IMR-90 (cell line): ENCODE data around the gene MOB2. TPM values are rescaled to one million over a fixed set of nuclear protein-coding genes. Genes with fewer than 3 reads are reported as not detected.

Experiments
- ATAC-seq: fragments of 200-7000 bp; cut with Tn5 transposase; 2 replicates; pipeline ENCODE4 v1.9.1; 2020; ENCODE audit warnings: low read depth, mild to moderate bottlenecking, moderate library complexity
- BruUV-seq: library from RNA; stranded (reverse); fragments of 400-500 nt; replicated peaks from 2 replicates; lab custom pipeline; 2021; lab: Mats Ljungman, UMichigan
- CTCF ChIA-PET: fragments of 300-600 bp; formaldehyde crosslinking; extraction: SDS; loops from one replicate; lab custom pipeline; 2021; ENCODE audit warnings: antibody characterized with exemption; lab: Yijun Ruan, JAX
- POLR2A ChIA-PET: fragments of 300-600 bp; sonication (Branson Sonifier 250); formaldehyde crosslinking; loops from one replicate; lab custom pipeline; 2022; ENCODE audit warnings: antibody characterized with exemption; ENCODE audit not compliant: unreplicated experiment; lab: Charles Lee
- DNase-seq: peaks from one replicate; pipeline ENCODE4 v3.0.0; 2013
- H2AFZ ChIP-seq: replicated peaks from 2 replicates; pipeline ENCODE3; 2013; ENCODE audit warnings: low read length, mild to moderate bottlenecking; ENCODE audit not compliant: poor library complexity
- H2AK5ac ChIP-seq: 2 replicates; pipeline ENCODE4 v1.6.1; 2013; ENCODE audit warnings: low read depth, low read length, inconsistent platforms
- H2AK9ac ChIP-seq: replicated peaks from 2 replicates; pipeline ENCODE3; 2013; ENCODE audit warnings: mild to moderate bottlenecking, low read depth, low read length, moderate library complexity; ENCODE audit not compliant: poor library complexity
- H2BK120ac ChIP-seq: 2 replicates; pipeline ENCODE4 v1.6.1; 2013; ENCODE audit warnings: low read depth, low read length, inconsistent platforms
- H2BK15ac ChIP-seq: 3 replicates; pipeline ENCODE4 v1.6.1; 2013; ENCODE audit warnings: low read depth, low read length, inconsistent platforms
- H2BK20ac ChIP-seq: 2 replicates; pipeline ENCODE4 v1.6.1; 2013; ENCODE audit warnings: low read depth, mild to moderate bottlenecking, inconsistent platforms, low read length, moderate library complexity
- H2BK5ac ChIP-seq: 2 replicates; pipeline ENCODE4 v1.6.1; 2013; ENCODE audit warnings: mild to moderate bottlenecking, low read depth, low read length, inconsistent platforms; ENCODE audit not compliant: poor library complexity, severe bottlenecking
- H3K14ac ChIP-seq: replicated peaks from 2 replicates; pipeline ENCODE4 v1.6.1; 2013; ENCODE audit warnings: low read depth, low read length, inconsistent platforms
- H3K18ac ChIP-seq: 2 replicates; pipeline ENCODE4 v1.6.1; 2013; ENCODE audit warnings: low read depth, low read length, control low read depth
- H3K23ac ChIP-seq: 2 replicates; pipeline ENCODE4 v1.6.1; 2013; ENCODE audit warnings: low read depth, low read length, inconsistent platforms
- H3K27ac ChIP-seq: 2 replicates; pipeline ENCODE4 v1.5.1; 2013; ENCODE audit warnings: mild to moderate bottlenecking, control low read depth, low read length; ENCODE audit not compliant: insufficient read depth
- H3K27me3 ChIP-seq: 2 replicates; pipeline ENCODE4 v1.6.1; 2013; ENCODE audit warnings: low read length; ENCODE audit not compliant: control insufficient read depth, insufficient read depth
- H3K36me3 ChIP-seq: 2 replicates; pipeline ENCODE4 v1.6.1; 2013; ENCODE audit warnings: low read length, mixed read lengths; ENCODE audit not compliant: control insufficient read depth, insufficient read depth
- H3K4ac ChIP-seq: 2 replicates; pipeline ENCODE4 v1.6.1; 2013; ENCODE audit warnings: low read depth, low read length, inconsistent platforms
- H3K4me1 ChIP-seq: 2 replicates; pipeline ENCODE4 v1.6.1; 2013; ENCODE audit warnings: low read length, mixed read lengths; ENCODE audit not compliant: control insufficient read depth, insufficient read depth
- H3K4me2 ChIP-seq: 2 replicates; pipeline ENCODE4 v1.6.1; 2013; ENCODE audit warnings: low read depth, mild to moderate bottlenecking, control low read depth, low read length, moderate library complexity
- H3K4me3 ChIP-seq: 2 replicates; pipeline ENCODE4 v1.5.1; 2013; ENCODE audit warnings: low read depth, mild to moderate bottlenecking, control low read depth, low read length, moderate library complexity; ENCODE audit not compliant: insufficient read depth
- H3K56ac ChIP-seq: 2 replicates; pipeline ENCODE4 v1.6.1; 2013; ENCODE audit warnings: low read length, inconsistent platforms; ENCODE audit not compliant: insufficient read depth; ENCODE audit errors: extremely low read depth
- H3K79me1 ChIP-seq, 2 experiments: 2 replicates each; pipeline ENCODE4 v1.6.1; 2013; ENCODE audit warnings: low read length in 2 of 2, inconsistent platforms in 1 of 2, low read depth in 1 of 2
- H3K9ac ChIP-seq: 2 replicates; pipeline ENCODE4 v1.6.1; 2013; ENCODE audit warnings: low read depth, low read length, control low read depth
- H3K9me1 ChIP-seq: 2 replicates; pipeline ENCODE4 v1.6.1; 2013; ENCODE audit warnings: low read length, inconsistent platforms; ENCODE audit not compliant: insufficient read depth
- H3K9me3 ChIP-seq: 2 replicates; pipeline ENCODE4 v1.6.1; 2013; ENCODE audit warnings: low read length; ENCODE audit not compliant: control insufficient read depth, insufficient read depth
- H4K20me1 ChIP-seq: 2 replicates; pipeline ENCODE4 v1.6.1; 2013; ENCODE audit warnings: low read length, inconsistent platforms; ENCODE audit not compliant: insufficient read depth
- H4K5ac ChIP-seq: 2 replicates; pipeline ENCODE4 v1.6.1; 2013; ENCODE audit warnings: mild to moderate bottlenecking, low read depth, low read length, control low read depth
- H4K8ac ChIP-seq, 2 experiments: 2 replicates each; pipeline ENCODE4 v1.6.1; 2013; ENCODE audit warnings: low read depth in 2 of 2, low read length in 2 of 2, control low read depth in 1 of 2, inconsistent platforms in 1 of 2
- H4K91ac ChIP-seq: 2 replicates; pipeline ENCODE4 v1.6.1; 2013; ENCODE audit warnings: low read depth, low read length, inconsistent platforms; ENCODE audit not compliant: insufficient read depth
- BHLHE40 ChIP-seq: fragments of 150-350 bp; IDR thresholded peaks from 2 replicates; pipeline ENCODE4 v1.6.1; 2016; ENCODE audit warnings: mild to moderate bottlenecking, low read depth, low read length
- CEBPB ChIP-seq: IDR thresholded peaks from 2 replicates; pipeline ENCODE4 v1.6.1; 2012; ENCODE audit warnings: low read depth, low read length, improper control_type of control experiment
- CHD1 ChIP-seq: IDR thresholded peaks from 2 replicates; pipeline ENCODE4 v1.6.1; 2012; ENCODE audit warnings: low read depth, low read length, improper control_type of control experiment
- CTCF ChIP-seq: conservative IDR thresholded peaks from 2 replicates; pipeline ENCODE4 v1.5.1; 2012; ENCODE audit warnings: mild to moderate bottlenecking, low read depth, low read length, improper control_type of control experiment
- FOS ChIP-seq: fragments of 150-350 bp; IDR thresholded peaks from 2 replicates; pipeline ENCODE4 v1.6.1; 2016; ENCODE audit warnings: low read depth, low read length
- MAFK ChIP-seq: IDR thresholded peaks from 2 replicates; pipeline ENCODE4 v1.6.1; 2012; ENCODE audit warnings: low read depth, low read length, improper control_type of control experiment
- MAZ ChIP-seq: IDR thresholded peaks from 2 replicates; pipeline ENCODE4 v1.6.1; 2012; ENCODE audit warnings: low read depth, mild to moderate bottlenecking, low read length, improper control_type of control experiment, moderate library complexity, borderline replicate concordance
- MXI1 ChIP-seq: IDR thresholded peaks from 2 replicates; pipeline ENCODE4 v1.6.1; 2012; ENCODE audit warnings: low read depth, mild to moderate bottlenecking, low read length, moderate library complexity, borderline replicate concordance
- NFE2L2 ChIP-seq: fragments of 150-350 bp; IDR thresholded peaks from 2 replicates; pipeline ENCODE4 v1.6.1; 2016; ENCODE audit warnings: low read depth, mild to moderate bottlenecking, low read length
- POLR2A ChIP-seq: IDR thresholded peaks from 2 replicates; pipeline ENCODE4 v1.6.1; 2012; ENCODE audit warnings: mild to moderate bottlenecking, low read depth, low read length
- RAD21 ChIP-seq: IDR thresholded peaks from 2 replicates; pipeline ENCODE4 v1.6.1; 2012; ENCODE audit warnings: low read length, improper control_type of control experiment
- RCOR1 ChIP-seq: IDR thresholded peaks from 2 replicates; pipeline ENCODE4 v1.6.1; 2012; ENCODE audit warnings: mild to moderate bottlenecking, low read length, improper control_type of control experiment; ENCODE audit not compliant: insufficient replicate concordance
- RFX5 ChIP-seq: IDR thresholded peaks from 2 replicates; pipeline ENCODE4 v1.8.0; 2012; ENCODE audit warnings: low read depth, mild to moderate bottlenecking, low read length, moderate library complexity
- SMC3 ChIP-seq: fragments of 150-350 bp; IDR thresholded peaks from 2 replicates; pipeline ENCODE4 v1.6.1; 2016; ENCODE audit warnings: low read depth, mild to moderate bottlenecking, antibody characterized with exemption, low read length, moderate library complexity
- USF2 ChIP-seq: fragments of 150-350 bp; IDR thresholded peaks from 2 replicates; pipeline ENCODE4 v1.6.1; 2017; ENCODE audit warnings: mild to moderate bottlenecking, antibody characterized with exemption, low read length, low read depth
- WGBS, 2 experiments: methylation state at CpG; one replicate each; pipeline versions ENCODE4 v1.1.5 to v1.1.7; 2013; ENCODE audit warnings: missing lambda C conversion rate in 2 of 2; ENCODE audit not compliant: insufficient read length in 1 of 2; ENCODE audit errors: extremely low coverage in 2 of 2; 5-methylcytosine and 5-hydroxymethylcytosine counted together
- dilution Hi-C: fragments of 300-500 bp; cut with HindIII; formaldehyde crosslinking; loops from one replicate; pipeline ENCODE4 v1.14.3; 2018; ENCODE audit warnings: low sequenced_read_pairs; ENCODE audit not compliant: unreplicated experiment
- in situ Hi-C: fragments of 300-500 bp; cut with MboI; formaldehyde crosslinking; loops from 3 replicates; pipeline ENCODE4 v1.14.3; 2019; ENCODE audit warnings: low sequenced_read_pairs, inconsistent platforms, mixed read lengths
- intact Hi-C: fragments of 100-400 bp; cut with micrococcal nuclease; formaldehyde crosslinking; loops from 2 replicates; pipeline ENCODE4 v1.10.0; 2022
- polyA plus RNA-seq, 3 experiments: library from polyadenylated mRNA; depleted of rRNA; stranded (reverse); fragments of >200 nt; gene quantifications; 2 replicates each; pipeline ENCODE4 v1.2.3, GENCODE V29; 2012; ENCODE audit warnings: low replicate concordance in 1 of 3
- total RNA-seq: library from RNA; depleted of rRNA; stranded (reverse); fragments of >200 nt; gene quantifications from 2 replicates; pipeline ENCODE4 v1.2.3, GENCODE V29; 2012
- TF ChIP-seq, protein P1 (sequence below): fragments of 150-350 bp; IDR thresholded peaks from 2 replicates; pipeline ENCODE4 v1.6.1; 2016; ENCODE audit warnings: low read depth, mild to moderate bottlenecking, low read length, moderate library complexity, borderline replicate concordance

MOB2 gene
- total and polyA plus RNA-seq, 2 of the 4 experiments (the other 2 are of a cell fraction): 23.7 to 36.2 TPM

DNA sequence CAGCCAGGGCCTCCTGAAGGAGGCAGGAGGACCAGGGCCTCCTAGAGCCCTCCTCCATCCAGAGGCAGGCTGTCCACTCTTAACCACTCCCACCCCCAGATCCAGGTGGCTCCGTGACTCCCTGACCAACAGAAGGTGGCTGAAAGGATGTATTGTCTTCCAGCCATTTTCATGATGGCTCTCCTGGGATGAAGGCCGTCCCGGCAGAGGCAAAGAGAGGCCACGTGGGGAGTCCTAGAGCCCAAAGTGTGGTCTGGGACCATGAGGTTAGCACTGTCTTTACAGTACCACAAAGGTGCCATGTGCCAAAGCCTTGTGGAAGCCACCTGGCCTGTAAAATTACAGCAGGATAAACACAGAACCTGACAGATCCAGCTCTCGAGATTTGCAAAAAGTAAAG, 43.2 kb upstream of the MOB2 start:
- Histone ChIP-seq H3K36me3 (peaks cover 6% of the 10 kb centered on the region), H3K9ac (no peak overlapping the region), H2BK5ac (no peak overlapping the region), H3K14ac (no peak overlapping the region), H3K27me3 (no peaks in the 10 kb centered on the region), H3K18ac (no peak overlapping the region), H2AK5ac (no peak overlapping the region), H2AFZ (no peak overlapping the region), H3K23ac (no peak overlapping the region), H2AK9ac (no peak overlapping the region), H3K79me1 (peaks cover 25 to 78% of the 10 kb centered on the region in 2 experiments), H2BK15ac (no peak overlapping the region), H4K8ac (no peak overlapping the region), H4K5ac (no peak overlapping the region), H3K9me1 (peaks cover 23% of the 10 kb centered on the region), H3K4me2 (no peak overlapping the region), H2BK20ac (no peak overlapping the region), H4K91ac (no peak overlapping the region), H3K27ac (no peak overlapping the region), H2BK120ac (no peak overlapping the region), H3K4ac (no peak overlapping the region), H3K9me3 (no peaks in the 10 kb centered on the region), H3K4me3 (no peak overlapping the region), H4K20me1 (peaks cover 87% of the 10 kb centered on the region), H3K56ac (no peak overlapping the region), H3K4me1 (peaks cover 3% of the 10 kb centered on the region; the same call in 1 of the 2 replicates)
- no peak for ATAC-seq
- no peak for DNase-seq
- dilution Hi-C loops (no loop called here), in situ Hi-C loops (no loop called here), intact Hi-C loops (no loop called here)
- TF ChIP-seq, protein P1, sequence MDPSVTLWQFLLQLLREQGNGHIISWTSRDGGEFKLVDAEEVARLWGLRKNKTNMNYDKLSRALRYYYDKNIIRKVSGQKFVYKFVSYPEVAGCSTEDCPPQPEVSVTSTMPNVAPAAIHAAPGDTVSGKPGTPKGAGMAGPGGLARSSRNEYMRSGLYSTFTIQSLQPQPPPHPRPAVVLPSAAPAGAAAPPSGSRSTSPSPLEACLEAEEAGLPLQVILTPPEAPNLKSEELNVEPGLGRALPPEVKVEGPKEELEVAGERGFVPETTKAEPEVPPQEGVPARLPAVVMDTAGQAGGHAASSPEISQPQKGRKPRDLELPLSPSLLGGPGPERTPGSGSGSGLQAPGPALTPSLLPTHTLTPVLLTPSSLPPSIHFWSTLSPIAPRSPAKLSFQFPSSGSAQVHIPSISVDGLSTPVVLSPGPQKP: no peak
- TF ChIP-seq RAD21: no peak
- TF ChIP-seq NFE2L2: no peak
- no peak for TF ChIP-seq POLR2A
- TF ChIP-seq RFX5: no peak
- TF ChIP-seq MAFK: no peak
- TF ChIP-seq SMC3: no peak
- TF ChIP-seq CHD1: no peak
- TF ChIP-seq CTCF: no peak
- no peak for TF ChIP-seq FOS
- TF ChIP-seq RCOR1: no peak
- TF ChIP-seq MAZ: no peak
- TF ChIP-seq USF2: no peak
- no peak for TF ChIP-seq MXI1
- no peak for TF ChIP-seq CEBPB
- TF ChIP-seq BHLHE40: no peak
- 70% methylated on average over 3 of the region's 5 CpGs; no CpG with 5 or more reads in 1 of the 2 experiments for WGBS, 2 experiments
- CTCF ChIA-PET: interaction anchor here (0.6 kb wide), 1 partner anchor 24 kb away, joined by 3 read pairs; no protein-coding TSS in a partner anchor
- BruUV-seq: no TSS peak
- POLR2A ChIA-PET: no interaction called here
